HG02678 (cell line): ENCODE results near the gene NAT9.

ENCODE experiments used
- ATAC-seq: cut with Tn5 transposase; IDR thresholded peaks from one replicate; pipeline ENCODE4 v1.9.1; 2021; ENCODE audit warnings: mild to moderate bottlenecking, moderate library complexity; ENCODE audit not compliant: unreplicated experiment

NAT9 gene

DNA sequence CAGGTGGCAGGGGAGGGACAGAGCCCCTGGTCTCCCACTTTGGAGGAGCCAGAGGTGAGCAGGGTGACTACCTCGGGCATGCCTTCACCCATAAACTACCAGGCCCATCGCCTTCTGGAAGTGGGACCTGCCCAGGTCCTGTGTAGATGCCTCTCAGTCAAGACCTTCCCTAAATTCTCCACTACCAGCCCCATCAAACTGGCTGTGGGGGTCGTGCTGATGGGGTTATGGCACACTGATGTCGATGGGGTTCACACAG lies 44.9 kb downstream of the NAT9 start:
- ATAC-seq, result no peak

- ATAC-seq, result no peak
Observed at GRCh38 chr17:74730491-74731346, 45.4 kb downstream of the NAT9 start.

DNA sequence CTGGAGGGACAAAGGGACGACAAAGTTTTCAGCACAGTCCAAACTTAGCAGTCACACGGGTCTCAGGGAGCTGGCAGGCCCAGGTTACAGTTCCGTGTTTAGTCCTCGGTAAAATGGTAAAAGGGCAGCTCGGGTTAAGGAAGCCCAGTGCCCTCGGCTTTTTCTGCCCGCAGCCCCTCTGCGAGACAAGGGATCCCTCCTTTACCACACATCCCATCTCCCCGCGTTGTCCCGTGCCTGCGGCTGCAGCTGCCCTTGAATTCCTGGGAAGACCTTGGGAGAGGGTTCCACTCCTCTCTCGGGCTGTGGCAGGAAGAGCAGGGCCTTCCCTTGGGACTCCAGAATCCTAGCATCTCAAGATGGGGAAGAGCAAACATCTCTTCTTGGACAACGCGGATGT lies 46.3 kb downstream of the NAT9 start:
- no peak for ATAC-seq

DNA sequence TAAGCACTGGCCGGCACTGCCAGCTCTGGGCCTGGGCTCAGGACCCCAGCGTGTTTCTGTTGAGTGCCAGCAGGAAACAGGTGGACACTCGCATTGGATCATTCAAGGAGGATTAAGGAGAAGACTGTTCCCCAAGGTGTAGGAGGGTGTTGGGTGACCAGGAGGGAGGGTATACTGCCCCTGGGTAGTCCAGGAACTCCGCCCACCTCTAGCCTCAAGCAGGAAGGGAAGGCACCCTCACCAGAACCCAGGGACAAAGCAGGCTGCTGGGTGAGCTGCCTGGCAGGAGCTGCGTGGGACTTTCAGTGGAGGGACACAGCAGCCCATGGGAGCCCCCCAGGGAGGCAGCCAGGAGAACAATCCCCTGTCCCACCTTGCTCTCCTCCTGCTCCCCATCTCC lies 46.8 kb downstream of the NAT9 start:
- ATAC-seq, result no peak

DNA sequence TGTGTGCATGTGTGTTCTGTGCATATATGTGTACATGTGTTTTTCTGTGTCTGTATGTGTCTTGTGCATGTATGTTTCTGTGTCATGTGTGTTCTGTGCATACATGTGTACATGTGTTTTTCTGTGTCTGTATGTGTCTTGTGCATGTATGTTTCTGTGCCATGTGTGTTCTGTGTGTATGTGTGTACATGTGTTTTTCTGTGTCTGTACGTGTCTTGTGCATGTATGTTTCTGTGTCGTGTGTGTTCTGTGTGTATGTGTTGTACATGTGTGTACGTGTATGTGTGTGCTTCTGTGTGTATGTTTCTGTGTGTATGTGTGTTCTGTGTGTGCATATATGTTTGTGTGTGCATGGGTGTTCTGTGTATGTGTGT lies 47.5 kb downstream of the NAT9 start:
- ATAC-seq, result no peak

DNA sequence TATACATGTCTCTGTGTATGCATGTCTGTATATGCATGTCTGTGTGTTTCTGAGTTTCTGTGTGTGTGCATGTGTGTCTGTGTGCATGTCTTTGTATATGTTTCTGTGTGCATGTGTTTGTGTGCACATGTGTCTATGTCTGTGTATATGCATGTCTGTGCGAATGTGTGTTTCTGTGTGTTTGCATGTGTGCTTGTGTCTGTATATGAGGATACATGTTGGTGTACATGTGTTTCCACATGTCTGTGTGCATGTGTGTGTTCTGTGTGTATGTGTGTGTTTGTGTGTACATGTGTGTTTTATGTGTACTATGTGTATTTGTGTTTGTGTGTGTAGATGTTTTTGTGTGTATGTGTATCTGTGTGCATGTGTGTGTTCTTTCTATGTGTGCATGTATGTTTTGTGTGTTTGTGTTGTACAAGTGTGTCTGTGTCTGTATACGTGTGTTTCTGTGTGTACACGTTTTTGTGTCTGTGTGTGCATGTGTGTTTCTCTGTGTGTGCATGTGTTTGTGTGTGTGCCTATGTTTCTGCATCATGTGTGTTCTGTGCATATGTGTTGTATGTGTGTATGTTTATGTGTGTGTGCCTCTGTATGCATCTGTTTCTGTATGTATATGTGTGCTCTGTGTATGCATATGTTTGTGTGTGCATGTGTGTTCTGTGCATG lies 48.0 kb downstream of the NAT9 start:
- no peak for ATAC-seq

- ATAC-seq, result no peak
Observed at GRCh38 chr17:74725111-74725510, 51.0 kb downstream of the NAT9 start.

GRCh38 chr17:74723891-74724290 lies 52.3 kb downstream of the NAT9 start:
- ATAC-seq, result no peak

DNA sequence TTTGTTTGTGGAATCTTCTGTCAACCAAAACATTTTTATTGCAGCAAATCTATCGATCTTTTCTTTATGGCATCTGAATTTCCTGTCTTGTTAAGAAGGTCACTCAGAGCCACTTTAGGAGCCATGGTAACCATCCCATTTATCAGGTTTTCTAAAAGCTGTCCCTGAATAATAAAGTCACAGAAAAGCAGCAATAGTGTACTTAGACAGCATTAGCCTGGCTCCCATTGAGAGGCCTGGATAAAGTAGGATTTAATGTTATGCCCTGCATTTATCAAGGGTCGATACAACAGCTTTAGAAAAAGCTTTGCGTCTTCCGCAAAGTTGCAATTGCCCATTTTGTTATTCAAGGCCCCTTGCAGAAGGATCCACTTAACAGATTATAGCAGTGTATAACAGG lies 53.4 kb downstream of the NAT9 start:
- no peak for ATAC-seq
